ENCODE results near the gene STH. TPM values are rescaled to one million over a fixed set of nuclear protein-coding genes. Genes with fewer than 3 reads are reported as not detected.

Gene STH, protein sequence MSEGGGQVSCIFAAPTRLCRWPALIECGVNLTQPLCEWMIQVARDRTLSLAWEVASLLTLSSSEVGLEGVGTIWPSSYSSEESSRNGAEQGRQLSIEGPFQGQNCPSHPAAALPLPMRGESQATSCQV
- not detected for polyA plus RNA-seq (2012; ENCODE audit: insufficient read depth, insufficient read length, low read depth)

DNA sequence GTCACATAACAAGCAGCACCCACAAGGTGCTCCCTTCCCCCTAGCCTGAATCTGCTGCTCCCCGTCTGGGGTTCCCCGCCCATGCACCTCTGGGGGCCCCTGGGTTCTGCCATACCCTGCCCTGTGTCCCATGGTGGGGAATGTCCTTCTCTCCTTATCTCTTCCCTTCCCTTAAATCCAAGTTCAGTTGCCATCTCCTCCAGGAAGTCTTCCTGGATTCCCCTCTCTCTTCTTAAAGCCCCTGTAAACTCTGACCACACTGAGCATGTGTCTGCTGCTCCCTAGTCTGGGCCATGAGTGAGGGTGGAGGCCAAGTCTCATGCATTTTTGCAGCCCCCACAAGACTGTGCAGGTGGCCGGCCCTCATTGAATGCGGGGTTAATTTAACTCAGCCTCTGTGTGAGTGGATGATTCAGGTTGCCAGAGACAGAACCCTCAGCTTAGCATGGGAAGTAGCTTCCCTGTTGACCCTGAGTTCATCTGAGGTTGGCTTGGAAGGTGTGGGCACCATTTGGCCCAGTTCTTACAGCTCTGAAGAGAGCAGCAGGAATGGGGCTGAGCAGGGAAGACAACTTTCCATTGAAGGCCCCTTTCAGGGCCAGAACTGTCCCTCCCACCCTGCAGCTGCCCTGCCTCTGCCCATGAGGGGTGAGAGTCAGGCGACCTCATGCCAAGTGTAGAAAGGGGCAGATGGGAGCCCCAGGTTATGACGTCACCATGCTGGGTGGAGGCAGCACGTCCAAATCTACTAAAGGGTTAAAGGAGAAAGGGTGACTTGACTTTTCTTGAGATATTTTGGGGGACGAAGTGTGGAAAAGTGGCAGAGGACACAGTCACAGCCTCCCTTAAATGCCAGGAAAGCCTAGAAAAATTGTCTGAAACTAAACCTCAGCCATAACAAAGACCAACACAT lies at the start of gene STH:
Gene STH, plus strand, starts transcription at position 264 of the 913 bp plus-strand sequence. Its CDS starts 30 bp downstream, at position 294.
- no peaks in the 10 kb centered on the region for H3K36me3 ChIP-seq
- no peak for DNase-seq

DNA sequence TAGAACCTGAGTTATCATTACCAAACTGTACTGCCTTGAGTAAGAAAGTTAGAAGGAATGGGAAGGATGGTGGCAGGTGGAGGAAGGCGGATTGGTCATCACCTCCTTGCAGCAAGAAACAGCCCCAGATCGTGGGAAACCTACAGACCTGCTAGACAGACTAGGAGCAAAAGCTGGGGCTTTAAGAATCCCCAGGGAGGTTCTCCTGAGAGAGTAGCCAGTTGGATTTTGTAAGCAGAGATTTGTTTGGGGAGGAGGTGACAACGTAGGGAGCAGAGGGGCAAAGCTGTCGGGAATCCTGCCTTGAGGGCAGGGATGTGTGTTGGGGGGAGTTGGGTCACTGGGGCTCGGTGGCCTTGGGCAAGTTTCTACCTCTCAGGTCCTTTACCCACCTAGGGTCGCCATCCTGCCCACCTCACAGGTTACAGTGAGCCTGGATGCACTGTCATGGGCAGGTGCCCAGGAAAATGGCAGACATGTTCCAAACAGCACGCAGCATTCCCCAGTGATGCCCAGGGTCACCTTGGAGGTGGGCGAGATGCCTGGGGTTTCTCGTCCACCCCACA lies 49.2 kb upstream of the STH start:
- no peaks in the 10 kb centered on the region for H3K27me3 ChIP-seq
- TF ChIP-seq, protein P1, sequence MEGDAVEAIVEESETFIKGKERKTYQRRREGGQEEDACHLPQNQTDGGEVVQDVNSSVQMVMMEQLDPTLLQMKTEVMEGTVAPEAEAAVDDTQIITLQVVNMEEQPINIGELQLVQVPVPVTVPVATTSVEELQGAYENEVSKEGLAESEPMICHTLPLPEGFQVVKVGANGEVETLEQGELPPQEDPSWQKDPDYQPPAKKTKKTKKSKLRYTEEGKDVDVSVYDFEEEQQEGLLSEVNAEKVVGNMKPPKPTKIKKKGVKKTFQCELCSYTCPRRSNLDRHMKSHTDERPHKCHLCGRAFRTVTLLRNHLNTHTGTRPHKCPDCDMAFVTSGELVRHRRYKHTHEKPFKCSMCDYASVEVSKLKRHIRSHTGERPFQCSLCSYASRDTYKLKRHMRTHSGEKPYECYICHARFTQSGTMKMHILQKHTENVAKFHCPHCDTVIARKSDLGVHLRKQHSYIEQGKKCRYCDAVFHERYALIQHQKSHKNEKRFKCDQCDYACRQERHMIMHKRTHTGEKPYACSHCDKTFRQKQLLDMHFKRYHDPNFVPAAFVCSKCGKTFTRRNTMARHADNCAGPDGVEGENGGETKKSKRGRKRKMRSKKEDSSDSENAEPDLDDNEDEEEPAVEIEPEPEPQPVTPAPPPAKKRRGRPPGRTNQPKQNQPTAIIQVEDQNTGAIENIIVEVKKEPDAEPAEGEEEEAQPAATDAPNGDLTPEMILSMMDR (IDR thresholded peaks at IDR 0.05; ENCODE audit: low read depth, low read length) = no peak

More for the DNA sequence above, at the start of gene STH:
- TF ChIP-seq, protein P1 (IDR thresholded peaks at IDR 0.05; ENCODE audit: low read depth, low read length) = no peak
- Histone ChIP-seq H3K27me3 (no peaks in the 10 kb centered on the region), H3K4me3 (ENCODE audit: low read depth, low read length) (no peak within 1 kb of the TSS), H3K4me1 (no peaks in the 10 kb centered on the region; the same call in 1 of the 2 replicates), H3K9me3 (no peaks in the 10 kb centered on the region)

DNA sequence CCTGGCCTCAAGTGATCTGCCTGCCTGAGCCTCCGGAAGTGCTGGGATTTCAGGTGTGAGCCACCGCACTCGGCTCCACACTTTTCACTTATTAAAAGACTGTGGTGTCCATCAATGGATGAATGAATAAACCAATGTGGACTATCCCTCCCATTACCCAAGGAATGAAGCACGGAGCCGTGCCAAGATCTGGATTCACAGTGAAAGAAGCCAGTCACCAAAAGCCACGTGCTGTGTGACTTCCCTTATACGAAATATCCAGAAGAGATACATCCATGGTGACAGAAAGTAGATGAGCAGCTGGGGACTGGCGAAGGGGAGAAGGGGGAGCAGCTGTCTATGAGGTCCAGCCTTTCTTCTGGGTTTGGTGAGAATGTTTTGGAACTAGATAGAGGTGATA lies 48.2 kb upstream of the STH start:
- Histone ChIP-seq H3K36me3 (no peaks in the 10 kb centered on the region), H3K4me3 (ENCODE audit: low read depth, low read length) (no peak overlapping the region), H3K27me3 (no peaks in the 10 kb centered on the region), H3K9me3 (no peaks in the 10 kb centered on the region), H3K4me1 (peaks cover 11% of the 10 kb centered on the region)
- DNase-seq = no peak
- TF ChIP-seq, protein P1 (IDR thresholded peaks at IDR 0.05; ENCODE audit: low read depth, low read length) = no peak

More for the DNA sequence above, 49.2 kb upstream of the STH start:
- Histone ChIP-seq H3K36me3 (no peaks in the 10 kb centered on the region), H3K4me1 (peaks cover 11% of the 10 kb centered on the region), H3K9me3 (no peaks in the 10 kb centered on the region; the same call in 1 of the 2 replicates), H3K4me3 (ENCODE audit: low read depth, low read length) (no peak overlapping the region)
- no peak for DNase-seq

DNA sequence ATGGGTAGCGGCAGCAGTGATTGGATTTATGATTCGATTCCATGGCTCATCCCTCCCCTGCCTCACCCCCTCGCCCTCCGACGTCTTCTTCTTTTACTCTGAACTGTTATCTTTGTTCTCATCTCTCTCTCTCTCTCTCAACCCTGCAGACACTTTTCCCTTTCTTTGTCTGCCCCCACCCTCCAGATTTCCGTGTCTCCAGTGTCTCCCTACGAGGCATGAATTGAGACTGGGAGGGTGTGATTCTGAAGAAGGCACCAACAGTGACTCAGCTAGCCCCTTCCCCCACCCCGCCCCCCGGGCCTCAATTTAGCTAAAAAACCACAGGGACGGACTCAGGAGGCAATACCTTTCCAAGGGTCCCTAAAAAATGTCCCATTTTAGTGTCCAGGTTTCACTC lies 47.6 kb upstream of the STH start:
- TF ChIP-seq, protein P1 (IDR thresholded peaks at IDR 0.05; ENCODE audit: low read depth, low read length) = no peak
- H3K4me1 ChIP-seq = peaks cover 11% of the 10 kb centered on the region

DNA sequence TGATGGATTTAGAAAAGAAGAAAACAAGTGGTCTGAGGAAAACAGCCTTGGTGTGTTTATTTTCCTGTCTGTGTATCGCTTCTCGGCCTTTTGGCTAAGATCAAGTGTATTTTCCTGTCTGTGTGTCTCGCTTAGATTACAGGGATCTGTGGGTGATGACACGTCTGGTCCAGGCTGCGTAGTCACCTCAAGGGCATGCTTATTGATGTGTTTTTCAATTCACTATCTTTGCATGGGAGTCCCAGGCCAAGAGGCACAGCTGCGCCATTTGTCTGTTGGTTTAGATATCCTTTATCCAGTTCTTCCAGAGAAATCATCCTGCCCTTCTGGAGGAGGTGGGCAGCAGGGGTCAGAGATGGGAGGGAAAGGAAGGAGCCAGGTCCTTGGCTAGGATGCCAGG lies 47.1 kb upstream of the STH start:
- Histone ChIP-seq H3K27me3 (no peaks in the 10 kb centered on the region), H3K4me3 (ENCODE audit: low read depth, low read length) (no peak overlapping the region), H3K4me1 (peaks cover 11% of the 10 kb centered on the region), H3K9me3 (no peaks in the 10 kb centered on the region), H3K36me3 (no peaks in the 10 kb centered on the region)
- DNase-seq = no peak
- TF ChIP-seq, protein P1 (IDR thresholded peaks at IDR 0.05; ENCODE audit: low read depth, low read length) = no peak

More for the DNA sequence above, 47.6 kb upstream of the STH start:
- H3K36me3 ChIP-seq = no peaks in the 10 kb centered on the region
- no peak overlapping the region for H3K4me3 ChIP-seq (ENCODE audit: low read depth, low read length)
- H3K9me3 ChIP-seq = no peaks in the 10 kb centered on the region
- DNase-seq = no peak
- H3K27me3 ChIP-seq = no peaks in the 10 kb centered on the region

All from BE2C (cell line).